GM12878 (cell line): ENCODE measurements around the gene LSM7. TPM values are rescaled to one million over a fixed set of nuclear protein-coding genes. Genes with fewer than 3 reads are reported as not detected.

ENCODE experiments used
- ATAC-seq: fragments of 200-7000 bp; cut with Tn5 transposase; 3 replicates; pipeline ENCODE4 v1.9.1; 2020; ENCODE audit warnings: mild to moderate bottlenecking, moderate library complexity
- BruUV-seq: library from RNA; stranded (reverse); fragments of 400-500 nt; replicated peaks from 2 replicates; lab custom pipeline; 2021; lab: Mats Ljungman, UMichigan
- CTCF ChIA-PET: fragments of 300-600 bp; sonication (Branson Sonifier 250); formaldehyde crosslinking; extraction: SDS; loops from one replicate; lab custom pipeline; 2021; ENCODE audit warnings: inconsistent platforms; lab: Yijun Ruan, JAX
- POLR2A ChIA-PET: fragments of 350-600 bp; formaldehyde crosslinking; extraction: SDS; loops from one replicate; lab custom pipeline; 2021; ENCODE audit warnings: inconsistent platforms; lab: Charles Lee
- RAD21 ChIA-PET: fragments of 300-600 bp; sonication (Branson Sonifier 250); formaldehyde crosslinking; loops from one replicate; lab custom pipeline; 2023; ENCODE audit warnings: antibody characterized with exemption; ENCODE audit not compliant: unreplicated experiment; lab: Charles Lee
- SMC1A ChIA-PET: fragments of 300-600 bp; sonication (Branson Sonifier 250); formaldehyde crosslinking; loops from one replicate; lab custom pipeline; 2023; ENCODE audit not compliant: unreplicated experiment, uncharacterized antibody; lab: Charles Lee
- DNase-seq: peaks from one replicate; pipeline ENCODE4 v3.0.0-alpha.2; 2011; ENCODE audit warnings: low read depth, low spot score
- FAIRE-seq: peaks from 3 replicates; lab custom pipeline; 2011; peaks lifted over from hg19 to GRCh38; lab: Jason Lieb, UNC
- H2AFZ ChIP-seq: 2 replicates; pipeline ENCODE4 v1.6.0; 2011; ENCODE audit warnings: low read depth, low read length, control low read depth; ENCODE audit not compliant: control insufficient read depth
- H3K27ac ChIP-seq: 2 replicates; pipeline ENCODE4 v1.5.1; 2011; ENCODE audit warnings: control low read depth; ENCODE audit not compliant: control insufficient read depth, insufficient read depth
- H3K27me3 ChIP-seq, 2 experiments: replicated peaks in 1 of 2; 2 replicates each; pipeline versions ENCODE4 v1.6.0 to v1.6.1; 2011; ENCODE audit warnings: low read length in 1 of 2; ENCODE audit not compliant: control insufficient read depth in 2 of 2, insufficient read depth in 2 of 2
- H3K36me3 ChIP-seq, 2 experiments: 2 replicates each; pipeline ENCODE4 v1.5.1; 2011; ENCODE audit warnings: low read length in 1 of 2; ENCODE audit not compliant: control insufficient read depth in 2 of 2, insufficient read depth in 2 of 2
- H3K4me1 ChIP-seq: 2 replicates; pipeline ENCODE4 v1.6.1; 2011; ENCODE audit warnings: mild to moderate bottlenecking, low read length, moderate library complexity, mixed read lengths; ENCODE audit not compliant: control insufficient read depth, insufficient read depth
- H3K4me2 ChIP-seq: 2 replicates; pipeline ENCODE4 v1.6.0; 2011; ENCODE audit warnings: control low read depth; ENCODE audit not compliant: control insufficient read depth, insufficient read depth
- H3K4me3 ChIP-seq: fragments of 200-600 bp; sonication (generic); 2 replicates; pipeline ENCODE4 v1.5.1; 2016
- H3K79me2 ChIP-seq: 2 replicates; pipeline ENCODE4 v1.6.0; 2011; ENCODE audit warnings: low read length; ENCODE audit not compliant: control insufficient read depth, insufficient read depth
- H3K9ac ChIP-seq: 2 replicates; pipeline ENCODE4 v1.8.0; 2011; ENCODE audit warnings: low read length, control low read depth, mixed read lengths; ENCODE audit not compliant: control insufficient read depth, insufficient read depth
- H3K9me3 ChIP-seq: replicated peaks from 3 replicates; pipeline ENCODE4 v1.5.1; 2011; ENCODE audit warnings: mild to moderate bottlenecking, low read length; ENCODE audit not compliant: control insufficient read depth, insufficient read depth
- H4K20me1 ChIP-seq: 2 replicates; pipeline ENCODE4 v1.6.0; 2011; ENCODE audit not compliant: control insufficient read depth, insufficient read depth
- CBFB ChIP-seq: IDR thresholded peaks from 2 replicates; pipeline ENCODE4 v1.6.1; 2016; ENCODE audit warnings: antibody characterized with exemption, low read depth
- EP300 ChIP-seq, 2 experiments: fragments of 150-350 bp in 1 of 2; IDR thresholded peaks; 2 replicates each; pipeline ENCODE4 v1.6.1; 2011 to 2012; ENCODE audit warnings: low read depth in 2 of 2, low read length in 2 of 2, borderline replicate concordance in 1 of 2, improper control_type of control experiment in 1 of 2, inconsistent platforms in 1 of 2; ENCODE audit not compliant: control insufficient read depth in 1 of 2
- NR2C2 ChIP-seq: IDR thresholded peaks from 2 replicates; pipeline ENCODE4 v1.6.1; 2011; ENCODE audit warnings: borderline replicate concordance, low read depth; ENCODE audit not compliant: control insufficient read depth, insufficient read length
- RELA ChIP-seq: fragments of 450-650 bp; IDR thresholded peaks from 2 replicates; pipeline ENCODE4 v1.8.0; 2014; ENCODE audit warnings: borderline replicate concordance; ENCODE audit not compliant: partially characterized antibody
- SMAD5 ChIP-seq: IDR thresholded peaks from 2 replicates; pipeline ENCODE4 v1.6.1; 2016; ENCODE audit warnings: antibody characterized with exemption, low read depth
- STAT3 ChIP-seq: IDR thresholded peaks from 2 replicates; pipeline ENCODE4 v1.6.1; 2011; ENCODE audit warnings: low read depth, low read length, improper control_type of control experiment
- SUPT20H ChIP-seq: IDR thresholded peaks from 2 replicates; pipeline ENCODE4 v1.6.1; 2011; ENCODE audit warnings: low read depth, mild to moderate bottlenecking, low read length, moderate library complexity, borderline replicate concordance; ENCODE audit not compliant: control insufficient read depth
- TARDBP ChIP-seq: IDR thresholded peaks from 2 replicates; pipeline ENCODE4 v1.6.1; 2016; ENCODE audit warnings: borderline replicate concordance
- ZNF207 ChIP-seq: fragments of 450-650 bp; IDR thresholded peaks from 2 replicates; pipeline ENCODE4 v1.6.1; 2014; ENCODE audit warnings: antibody characterized with exemption, mild to moderate bottlenecking, borderline replicate concordance
- WGBS: methylation state at CpG from one replicate; pipeline ENCODE4 v1.1.6; 2016; ENCODE audit warnings: low lambda C conversion rate; ENCODE audit not compliant: insufficient replicate concordance, insufficient coverage; ENCODE audit errors: missing lambda C conversion rate; 5-methylcytosine and 5-hydroxymethylcytosine counted together
- in situ Hi-C: fragments of 300-500 bp; cut with MboI; formaldehyde crosslinking; loops from 9 replicates; pipeline ENCODE4 v1.14.3; 2018; ENCODE audit warnings: mixed read lengths
- intact Hi-C: fragments of 100-400 bp; cut with micrococcal nuclease; formaldehyde crosslinking; loops from one replicate; pipeline ENCODE4 v1.14.2; 2022; ENCODE audit not compliant: unreplicated experiment
- polyA plus RNA-seq, 11 experiments: library from polyadenylated mRNA; depleted of rRNA in 4 of 11; unstranded in 6 of 11; stranded (reverse) in 5 of 11; fragments of >200 nt; fragmentation: Nextera tagmentation in 4 of 11; fragmentation: Illumina TruSeq in 1 of 11; extraction: Ambion mirVana in 4 of 11; extraction: Trizol in 1 of 11; gene quantifications; 1 replicate in 1 of 11; 2 replicates in 10 of 11; pipeline versions ENCODE4 v1.2.1 to v1.2.3, GENCODE V29; 2011 to 2016; ENCODE audit warnings: inconsistent platforms in 2 of 11, missing spikeins in 2 of 11, low read depth in 1 of 11
- total RNA-seq, 4 experiments: library from RNA; depleted of rRNA in 3 of 4; stranded (reverse); fragments of >200 nt in 3 of 4; fragmentation: Illumina TruSeq in 1 of 4; extraction: Trizol in 1 of 4; gene quantifications; 2 replicates each; pipeline versions ENCODE4 v1.2.1 to v1.2.3, GENCODE V29; 2013 to 2021
- TF ChIP-seq, protein P1 (sequence below): fragments of 450-650 bp; formaldehyde crosslinking; IDR thresholded peaks from 2 replicates; pipeline ENCODE4 v1.5.0; 2022; ENCODE audit warnings: mild to moderate bottlenecking, missing genetic modification characterization
- TF ChIP-seq, protein P2 (sequence below): fragments of 450-650 bp; IDR thresholded peaks from 2 replicates; pipeline ENCODE4 v1.6.1; 2017; ENCODE audit warnings: mild to moderate bottlenecking, moderate library complexity
- TF ChIP-seq, protein P3 (sequence below): fragments of 450-650 bp; conservative IDR thresholded peaks from 2 replicates; pipeline ENCODE4 v1.6.1; 2017; ENCODE audit warnings: mild to moderate bottlenecking, moderate library complexity

The LSM7 gene
- total and polyA plus RNA-seq, 10 of the 15 experiments (the other 5 are each of a cell fraction or from before 2014, with no cell fraction given): 24.4 to 424 (median 217) TPM

DNA sequence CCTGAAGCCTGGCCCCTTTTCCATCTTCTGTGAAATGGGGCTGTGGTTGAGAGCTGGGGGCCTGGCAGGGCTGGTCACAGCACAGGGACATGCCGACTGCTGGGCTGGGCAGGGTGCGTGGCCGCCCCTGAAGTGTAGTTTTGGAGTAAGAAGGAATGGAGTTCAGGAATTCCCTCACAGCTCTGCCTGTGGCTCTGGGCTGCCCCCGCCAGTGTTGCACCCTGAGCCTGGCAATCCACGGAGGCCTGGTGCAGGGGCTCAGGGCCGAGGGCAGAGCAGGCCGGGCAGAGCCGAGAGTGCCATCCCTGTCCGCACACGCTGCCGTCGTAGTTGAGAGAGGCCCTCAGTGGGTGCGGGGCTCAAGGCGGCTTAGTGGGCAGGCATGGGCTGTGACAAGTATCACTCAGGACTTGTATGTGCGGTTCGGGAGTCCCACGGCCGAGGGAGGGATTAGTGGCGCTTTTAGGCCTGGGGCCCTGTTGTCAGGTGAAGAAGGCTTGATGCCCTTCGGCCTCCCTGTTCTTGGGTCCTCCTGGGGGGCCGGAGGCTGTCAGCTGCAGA lies 9.7 kb upstream of the LSM7 start:
- Histone ChIP-seq H3K9me3 (no peaks in the 10 kb centered on the region; the same call in 2 of the 3 replicates), H3K36me3 (peaks cover 0 to 10% of the 10 kb centered on the region in 2 experiments; a peak in 3 of 4 replicates), H2AFZ (no peak overlapping the region), H3K79me2 (peaks cover 8% of the 10 kb centered on the region), H3K4me1 (no peaks in the 10 kb centered on the region), H3K9ac (no peak overlapping the region), H3K27me3 (no peaks in the 10 kb centered on the region), H4K20me1 (no peaks in the 10 kb centered on the region), H3K4me2 (no peak overlapping the region), H3K27ac (no peak overlapping the region), H3K4me3 (no peak overlapping the region)
- intact Hi-C loops: no loop called here
- 98% methylated on average over 18 of the region's 21 CpGs for WGBS
- BruUV-seq: no TSS peak
- ChIA-PET POLR2A (no interaction called here), SMC1A (no interaction called here), RAD21 (no interaction called here), CTCF (no interaction called here)
- no peak for FAIRE-seq
- in situ Hi-C loops: no loop called here
- ATAC-seq: no peak
- no peak for TF ChIP-seq RELA
- no peak for TF ChIP-seq CBFB
- no peak for TF ChIP-seq ZNF207
- TF ChIP-seq, protein P1, sequence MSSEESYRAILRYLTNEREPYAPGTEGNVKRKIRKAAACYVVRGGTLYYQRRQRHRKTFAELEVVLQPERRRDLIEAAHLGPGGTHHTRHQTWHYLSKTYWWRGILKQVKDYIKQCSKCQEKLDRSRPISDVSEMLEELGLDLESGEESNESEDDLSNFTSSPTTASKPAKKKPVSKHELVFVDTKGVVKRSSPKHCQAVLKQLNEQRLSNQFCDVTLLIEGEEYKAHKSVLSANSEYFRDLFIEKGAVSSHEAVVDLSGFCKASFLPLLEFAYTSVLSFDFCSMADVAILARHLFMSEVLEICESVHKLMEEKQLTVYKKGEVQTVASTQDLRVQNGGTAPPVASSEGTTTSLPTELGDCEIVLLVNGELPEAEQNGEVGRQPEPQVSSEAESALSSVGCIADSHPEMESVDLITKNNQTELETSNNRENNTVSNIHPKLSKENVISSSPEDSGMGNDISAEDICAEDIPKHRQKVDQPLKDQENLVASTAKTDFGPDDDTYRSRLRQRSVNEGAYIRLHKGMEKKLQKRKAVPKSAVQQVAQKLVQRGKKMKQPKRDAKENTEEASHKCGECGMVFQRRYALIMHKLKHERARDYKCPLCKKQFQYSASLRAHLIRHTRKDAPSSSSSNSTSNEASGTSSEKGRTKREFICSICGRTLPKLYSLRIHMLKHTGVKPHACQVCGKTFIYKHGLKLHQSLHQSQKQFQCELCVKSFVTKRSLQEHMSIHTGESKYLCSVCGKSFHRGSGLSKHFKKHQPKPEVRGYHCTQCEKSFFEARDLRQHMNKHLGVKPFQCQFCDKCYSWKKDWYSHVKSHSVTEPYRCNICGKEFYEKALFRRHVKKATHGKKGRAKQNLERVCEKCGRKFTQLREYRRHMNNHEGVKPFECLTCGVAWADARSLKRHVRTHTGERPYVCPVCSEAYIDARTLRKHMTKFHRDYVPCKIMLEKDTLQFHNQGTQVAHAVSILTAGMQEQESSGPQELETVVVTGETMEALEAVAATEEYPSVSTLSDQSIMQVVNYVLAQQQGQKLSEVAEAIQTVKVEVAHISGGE: no peak
- TF ChIP-seq, protein P2, sequence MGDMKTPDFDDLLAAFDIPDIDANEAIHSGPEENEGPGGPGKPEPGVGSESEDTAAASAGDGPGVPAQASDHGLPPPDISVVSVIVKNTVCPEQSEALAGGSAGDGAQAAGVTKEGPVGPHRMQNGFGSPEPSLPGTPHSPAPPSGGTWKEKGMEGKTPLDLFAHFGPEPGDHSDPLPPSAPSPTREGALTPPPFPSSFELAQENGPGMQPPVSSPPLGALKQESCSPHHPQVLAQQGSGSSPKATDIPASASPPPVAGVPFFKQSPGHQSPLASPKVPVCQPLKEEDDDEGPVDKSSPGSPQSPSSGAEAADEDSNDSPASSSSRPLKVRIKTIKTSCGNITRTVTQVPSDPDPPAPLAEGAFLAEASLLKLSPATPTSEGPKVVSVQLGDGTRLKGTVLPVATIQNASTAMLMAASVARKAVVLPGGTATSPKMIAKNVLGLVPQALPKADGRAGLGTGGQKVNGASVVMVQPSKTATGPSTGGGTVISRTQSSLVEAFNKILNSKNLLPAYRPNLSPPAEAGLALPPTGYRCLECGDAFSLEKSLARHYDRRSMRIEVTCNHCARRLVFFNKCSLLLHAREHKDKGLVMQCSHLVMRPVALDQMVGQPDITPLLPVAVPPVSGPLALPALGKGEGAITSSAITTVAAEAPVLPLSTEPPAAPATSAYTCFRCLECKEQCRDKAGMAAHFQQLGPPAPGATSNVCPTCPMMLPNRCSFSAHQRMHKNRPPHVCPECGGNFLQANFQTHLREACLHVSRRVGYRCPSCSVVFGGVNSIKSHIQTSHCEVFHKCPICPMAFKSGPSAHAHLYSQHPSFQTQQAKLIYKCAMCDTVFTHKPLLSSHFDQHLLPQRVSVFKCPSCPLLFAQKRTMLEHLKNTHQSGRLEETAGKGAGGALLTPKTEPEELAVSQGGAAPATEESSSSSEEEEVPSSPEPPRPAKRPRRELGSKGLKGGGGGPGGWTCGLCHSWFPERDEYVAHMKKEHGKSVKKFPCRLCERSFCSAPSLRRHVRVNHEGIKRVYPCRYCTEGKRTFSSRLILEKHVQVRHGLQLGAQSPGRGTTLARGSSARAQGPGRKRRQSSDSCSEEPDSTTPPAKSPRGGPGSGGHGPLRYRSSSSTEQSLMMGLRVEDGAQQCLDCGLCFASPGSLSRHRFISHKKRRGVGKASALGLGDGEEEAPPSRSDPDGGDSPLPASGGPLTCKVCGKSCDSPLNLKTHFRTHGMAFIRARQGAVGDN: no peak
- TF ChIP-seq SUPT20H: no peak
- no peak for TF ChIP-seq NR2C2
- TF ChIP-seq, protein P3, sequence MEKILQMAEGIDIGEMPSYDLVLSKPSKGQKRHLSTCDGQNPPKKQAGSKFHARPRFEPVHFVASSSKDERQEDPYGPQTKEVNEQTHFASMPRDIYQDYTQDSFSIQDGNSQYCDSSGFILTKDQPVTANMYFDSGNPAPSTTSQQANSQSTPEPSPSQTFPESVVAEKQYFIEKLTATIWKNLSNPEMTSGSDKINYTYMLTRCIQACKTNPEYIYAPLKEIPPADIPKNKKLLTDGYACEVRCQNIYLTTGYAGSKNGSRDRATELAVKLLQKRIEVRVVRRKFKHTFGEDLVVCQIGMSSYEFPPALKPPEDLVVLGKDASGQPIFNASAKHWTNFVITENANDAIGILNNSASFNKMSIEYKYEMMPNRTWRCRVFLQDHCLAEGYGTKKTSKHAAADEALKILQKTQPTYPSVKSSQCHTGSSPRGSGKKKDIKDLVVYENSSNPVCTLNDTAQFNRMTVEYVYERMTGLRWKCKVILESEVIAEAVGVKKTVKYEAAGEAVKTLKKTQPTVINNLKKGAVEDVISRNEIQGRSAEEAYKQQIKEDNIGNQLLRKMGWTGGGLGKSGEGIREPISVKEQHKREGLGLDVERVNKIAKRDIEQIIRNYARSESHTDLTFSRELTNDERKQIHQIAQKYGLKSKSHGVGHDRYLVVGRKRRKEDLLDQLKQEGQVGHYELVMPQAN: no peak
- no peak for TF ChIP-seq SMAD5
- TF ChIP-seq TARDBP: no peak
- TF ChIP-seq STAT3: no peak
- TF ChIP-seq EP300 (IDR thresholded peaks at IDR 0.05; ENCODE audit: borderline replicate concordance in 1 of 2, control insufficient read depth in 1 of 2, low read depth in 2 of 2, low read length in 2 of 2): no peak
- no peak for DNase-seq
